ENCODE results near the gene TMEM132C. TPM values are rescaled to one million over a fixed set of nuclear protein-coding genes. Genes with fewer than 3 reads are reported as not detected.

TMEM132C gene
- total and polyA plus RNA-seq, 2 of the 8 experiments (the other 6 are each of a cell fraction or from before 2014, with no cell fraction given) = 0.23 to 0.76 TPM

- no peak for TF ChIP-seq CHD7 (IDR thresholded peaks at IDR 0.05; ENCODE audit: insufficient replicate concordance, low read length)
- TF ChIP-seq BRCA1 (IDR thresholded peaks at IDR 0.05; ENCODE audit: low read depth, low read length) = no peak
- TF ChIP-seq JUND (IDR thresholded peaks at IDR 0.05; ENCODE audit: low read length) = no peak
- TF ChIP-seq RBBP5 (IDR thresholded peaks at IDR 0.05; ENCODE audit: borderline replicate concordance, low read depth, low read length) = no peak
- TF ChIP-seq CREB1 (IDR thresholded peaks at IDR 0.05) = no peak
- no peak for TF ChIP-seq SP1 (IDR thresholded peaks at IDR 0.05; ENCODE audit: low read depth, low read length)
- no peak for TF ChIP-seq FOSL1 (IDR thresholded peaks at IDR 0.05; ENCODE audit: insufficient read depth, low read depth, low read length)
- TF ChIP-seq RNF2 (IDR thresholded peaks at IDR 0.05; ENCODE audit: borderline replicate concordance, low read depth, low read length, missing control alignments, poor library complexity, severe bottlenecking) = no peak
- no peak for TF ChIP-seq CTCF (IDR thresholded peaks at IDR 0.05; ENCODE audit: control extremely low read depth in 1 of 3, insufficient read depth in 1 of 3, low read depth in 1 of 3, low read length in 3 of 3)
Measured at GRCh38 chr12:128290938-128291337, 24.0 kb downstream of the TMEM132C start (continued).
